HEK293 (cell line): ENCODE results near the gene IL10RB.

Source experiments
- HOXD13 ChIP-seq: sonication (generic); formaldehyde crosslinking; IDR thresholded peaks from 2 replicates; pipeline ENCODE4 v1.8.0; 2022; ENCODE audit warnings: missing genetic modification reagents, borderline replicate concordance
- INSM2 ChIP-seq: fragments of 450-650 bp; formaldehyde crosslinking; IDR thresholded peaks from 2 replicates; pipeline ENCODE4 v1.5.1; 2016; ENCODE audit warnings: missing biosample characterization, missing genetic modification characterization
- KLF9 ChIP-seq: fragments of 450-650 bp; formaldehyde crosslinking; IDR thresholded peaks from 2 replicates; pipeline ENCODE4 v1.5.1; 2016; ENCODE audit warnings: missing biosample characterization, missing genetic modification characterization, low read depth
- MYNN ChIP-seq: fragments of 450-650 bp; formaldehyde crosslinking; IDR thresholded peaks from 2 replicates; pipeline ENCODE4 v1.5.1; 2016; ENCODE audit warnings: missing biosample characterization, missing genetic modification characterization, borderline replicate concordance
- OVOL3 ChIP-seq: fragments of 450-650 bp; formaldehyde crosslinking; IDR thresholded peaks from 2 replicates; pipeline ENCODE4 v1.5.1; 2016; ENCODE audit warnings: missing biosample characterization, missing genetic modification characterization
- TSHZ1 ChIP-seq: fragments of 450-650 bp; formaldehyde crosslinking; IDR thresholded peaks from 2 replicates; pipeline ENCODE4 v1.5.1; 2016; ENCODE audit warnings: missing biosample characterization, missing genetic modification characterization, borderline replicate concordance
- YY2 ChIP-seq: fragments of 450-650 bp; formaldehyde crosslinking; IDR thresholded peaks from 2 replicates; pipeline ENCODE4 v1.5.1; 2016; ENCODE audit warnings: missing biosample characterization, missing genetic modification characterization
- ZEB2 ChIP-seq: fragments of 450-650 bp; formaldehyde crosslinking; IDR thresholded peaks from 2 replicates; pipeline ENCODE4 v1.5.1; 2016; ENCODE audit warnings: missing biosample characterization, missing genetic modification characterization
- ZNF138 ChIP-seq: fragments of 450-650 bp; formaldehyde crosslinking; IDR thresholded peaks from 2 replicates; pipeline ENCODE4 v1.5.1; 2016; ENCODE audit warnings: missing biosample characterization, missing genetic modification characterization, borderline replicate concordance
- ZNF18 ChIP-seq: fragments of 450-650 bp; formaldehyde crosslinking; IDR thresholded peaks from 2 replicates; pipeline ENCODE4 v1.5.1; 2016; ENCODE audit warnings: missing biosample characterization, missing genetic modification characterization
- ZNF211 ChIP-seq: fragments of 450-650 bp; formaldehyde crosslinking; IDR thresholded peaks from 2 replicates; pipeline ENCODE4 v1.5.1; 2016; ENCODE audit warnings: low read depth, missing biosample characterization, missing genetic modification characterization
- ZNF280D ChIP-seq: fragments of 450-650 bp; formaldehyde crosslinking; IDR thresholded peaks from 2 replicates; pipeline ENCODE4 v1.5.1; 2016; ENCODE audit warnings: missing biosample characterization, missing genetic modification characterization
- ZNF354C ChIP-seq: fragments of 450-650 bp; formaldehyde crosslinking; IDR thresholded peaks from 2 replicates; pipeline ENCODE4 v1.5.1; 2016; ENCODE audit warnings: missing biosample characterization, missing genetic modification characterization, low read depth, borderline replicate concordance
- ZNF398 ChIP-seq: fragments of 450-650 bp; formaldehyde crosslinking; IDR thresholded peaks from 2 replicates; pipeline ENCODE4 v1.5.1; 2017; ENCODE audit warnings: missing biosample characterization, missing genetic modification characterization
- ZNF677 ChIP-seq: fragments of 450-650 bp; IDR thresholded peaks from 2 replicates; pipeline ENCODE4 v1.5.0; 2018; ENCODE audit warnings: missing biosample characterization, mild to moderate bottlenecking, missing genetic modification characterization, moderate library complexity
- ZNF692 ChIP-seq: fragments of 450-650 bp; formaldehyde crosslinking; IDR thresholded peaks from 2 replicates; pipeline ENCODE4 v1.5.1; 2016; ENCODE audit warnings: missing biosample characterization, missing genetic modification characterization
- ZNF707 ChIP-seq: fragments of 450-650 bp; formaldehyde crosslinking; IDR thresholded peaks from 2 replicates; pipeline ENCODE4 v1.5.1; 2016; ENCODE audit warnings: missing biosample characterization, missing genetic modification characterization
- ZNF768 ChIP-seq: fragments of 450-650 bp; formaldehyde crosslinking; IDR thresholded peaks from 2 replicates; pipeline ENCODE4 v1.5.1; 2018; ENCODE audit warnings: missing biosample characterization, mild to moderate bottlenecking, missing genetic modification characterization
- ZNF791 ChIP-seq: fragments of 450-650 bp; formaldehyde crosslinking; IDR thresholded peaks from 2 replicates; pipeline ENCODE4 v1.5.1; 2016; ENCODE audit warnings: missing biosample characterization, missing genetic modification characterization
- ZSCAN4 ChIP-seq: fragments of 450-650 bp; formaldehyde crosslinking; IDR thresholded peaks from 2 replicates; pipeline ENCODE4 v1.5.1; 2017; ENCODE audit warnings: missing biosample characterization, missing genetic modification characterization
- ZSCAN5A ChIP-seq: fragments of 450-650 bp; formaldehyde crosslinking; IDR thresholded peaks from 2 replicates; pipeline ENCODE4 v1.5.1; 2016; ENCODE audit warnings: missing biosample characterization, missing genetic modification characterization
- ZXDB ChIP-seq: fragments of 450-650 bp; formaldehyde crosslinking; IDR thresholded peaks from 2 replicates; pipeline ENCODE4 v1.5.1; 2016; ENCODE audit warnings: missing biosample characterization, missing genetic modification characterization

Gene IL10RB

GRCh38 chr21:33230545-33231324 lies 35.4 kb upstream of the IL10RB start (continued):
- TF ChIP-seq ZSCAN4 (tag by site-specific recombination) (no peak), ZNF677 (no peak), ZXDB (tag by site-specific recombination) (no peak), ZNF791 (no peak), INSM2 (tag by site-specific recombination) (no peak; the same call in 1 of the 2 replicates), MYNN (tag by site-specific recombination) (no peak), ZNF280D (no peak), ZNF354C (tag by site-specific recombination) (no peak), ZSCAN5A (no peak; the same call in 1 of the 2 replicates), OVOL3 (tag by site-specific recombination) (no peak), ZNF398 (peak; percentile 93), ZNF18 (tag by site-specific recombination) (no peak), ZNF692 (tag by site-specific recombination) (no peak), YY2 (no peak), HOXD13 (CRISPR knock-in tag) (no peak), ZNF211 (tag by site-specific recombination) (no peak), ZNF138 (tag by site-specific recombination) (no peak), ZEB2 (tag by site-specific recombination) (0 out of 2 replicates have a peak, but pooled peaks have one; percentile 68), TSHZ1 (0 out of 2 replicates have a peak, but pooled peaks have one; percentile 20), KLF9 (0 out of 2 replicates have a peak, but pooled peaks have one; percentile 10), ZNF768 (tag by site-specific recombination) (no peak), ZNF707 (tag by site-specific recombination) (no peak)
